RWPE1 (cell line): ENCODE results near the gene ZNF628.

Experiments used
- CTCF ChIA-PET: fragments of 350-600 bp; sonication (Branson Sonifier 250); formaldehyde crosslinking; extraction: SDS; loops from one replicate; lab custom pipeline; 2021; lab: Yijun Ruan, JAX
- POLR2A ChIA-PET: fragments of 400-600 bp; formaldehyde crosslinking; extraction: SDS; loops from one replicate; lab custom pipeline; 2020; ENCODE audit warnings: antibody characterized with exemption; ENCODE audit not compliant: low non-redundant PET; lab: Yijun Ruan, JAX
- DNase-seq: peaks from one replicate; pipeline ENCODE4 v3.0.0; 2012; ENCODE audit warnings: low spot score
- H3K27ac ChIP-seq: fragments of 450-650 bp; 2 replicates; pipeline ENCODE4 v1.5.1; 2017
- TF ChIP-seq, protein P1 (sequence below): fragments of 450-650 bp; conservative IDR thresholded peaks from 2 replicates; pipeline ENCODE4 v1.5.1; 2017; ENCODE audit warnings: low read depth, mild to moderate bottlenecking

Gene ZNF628

DNA sequence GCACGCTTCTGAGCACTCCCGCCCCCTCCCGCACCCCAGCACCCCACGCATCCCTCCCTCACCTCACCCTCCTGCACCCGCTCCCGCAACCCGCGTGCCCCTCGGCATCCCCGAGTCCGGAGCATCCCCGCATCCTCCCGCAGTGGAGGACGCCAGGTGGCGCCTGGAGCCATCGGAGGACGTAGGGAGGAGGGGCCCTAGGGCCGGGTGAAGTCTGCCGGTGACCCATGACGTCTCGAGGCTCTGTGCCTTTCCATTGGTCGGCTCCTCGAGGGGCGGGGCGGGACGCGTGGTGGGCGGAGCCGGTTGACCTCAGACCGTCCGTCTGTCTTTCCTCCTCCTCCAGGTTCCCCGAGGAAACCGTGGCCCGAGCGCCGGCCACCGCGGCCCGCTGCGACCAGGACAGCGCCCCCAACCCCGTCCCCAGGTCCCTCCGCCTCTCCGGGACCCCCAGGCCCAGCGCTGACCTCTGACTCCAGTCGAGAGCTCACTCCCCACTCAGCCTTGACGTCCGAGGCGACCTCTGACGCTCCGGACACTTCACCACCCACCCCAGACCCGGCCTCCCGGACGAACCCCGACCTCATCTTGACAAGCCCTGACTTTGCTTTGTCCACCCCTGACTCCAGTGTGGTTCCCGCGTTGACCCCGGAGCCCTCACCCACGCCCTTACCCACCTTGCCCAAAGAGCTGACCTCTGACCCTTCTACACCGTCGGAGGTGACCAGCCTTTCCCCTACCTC lies 40.6 kb downstream of the ZNF628 start:
- H3K27ac ChIP-seq, result peak overlapping the region; percentile 73
- peak; percentile 100 for DNase-seq
- ChIA-PET POLR2A (interaction anchor here (0.5 kb wide), 1 partner anchor 107 kb away, joined by 4 read pairs; the partner anchor contains the start of gene ZNF784), CTCF (interaction anchor here (0.6 to 1.0 kb wide), 7 partner anchors 15 to 117 kb away, joined by 3 to 6 read pairs (median 3); no protein-coding TSS in a partner anchor)
- TF ChIP-seq, protein P1, sequence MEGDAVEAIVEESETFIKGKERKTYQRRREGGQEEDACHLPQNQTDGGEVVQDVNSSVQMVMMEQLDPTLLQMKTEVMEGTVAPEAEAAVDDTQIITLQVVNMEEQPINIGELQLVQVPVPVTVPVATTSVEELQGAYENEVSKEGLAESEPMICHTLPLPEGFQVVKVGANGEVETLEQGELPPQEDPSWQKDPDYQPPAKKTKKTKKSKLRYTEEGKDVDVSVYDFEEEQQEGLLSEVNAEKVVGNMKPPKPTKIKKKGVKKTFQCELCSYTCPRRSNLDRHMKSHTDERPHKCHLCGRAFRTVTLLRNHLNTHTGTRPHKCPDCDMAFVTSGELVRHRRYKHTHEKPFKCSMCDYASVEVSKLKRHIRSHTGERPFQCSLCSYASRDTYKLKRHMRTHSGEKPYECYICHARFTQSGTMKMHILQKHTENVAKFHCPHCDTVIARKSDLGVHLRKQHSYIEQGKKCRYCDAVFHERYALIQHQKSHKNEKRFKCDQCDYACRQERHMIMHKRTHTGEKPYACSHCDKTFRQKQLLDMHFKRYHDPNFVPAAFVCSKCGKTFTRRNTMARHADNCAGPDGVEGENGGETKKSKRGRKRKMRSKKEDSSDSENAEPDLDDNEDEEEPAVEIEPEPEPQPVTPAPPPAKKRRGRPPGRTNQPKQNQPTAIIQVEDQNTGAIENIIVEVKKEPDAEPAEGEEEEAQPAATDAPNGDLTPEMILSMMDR, result peak; percentile 88

DNA sequence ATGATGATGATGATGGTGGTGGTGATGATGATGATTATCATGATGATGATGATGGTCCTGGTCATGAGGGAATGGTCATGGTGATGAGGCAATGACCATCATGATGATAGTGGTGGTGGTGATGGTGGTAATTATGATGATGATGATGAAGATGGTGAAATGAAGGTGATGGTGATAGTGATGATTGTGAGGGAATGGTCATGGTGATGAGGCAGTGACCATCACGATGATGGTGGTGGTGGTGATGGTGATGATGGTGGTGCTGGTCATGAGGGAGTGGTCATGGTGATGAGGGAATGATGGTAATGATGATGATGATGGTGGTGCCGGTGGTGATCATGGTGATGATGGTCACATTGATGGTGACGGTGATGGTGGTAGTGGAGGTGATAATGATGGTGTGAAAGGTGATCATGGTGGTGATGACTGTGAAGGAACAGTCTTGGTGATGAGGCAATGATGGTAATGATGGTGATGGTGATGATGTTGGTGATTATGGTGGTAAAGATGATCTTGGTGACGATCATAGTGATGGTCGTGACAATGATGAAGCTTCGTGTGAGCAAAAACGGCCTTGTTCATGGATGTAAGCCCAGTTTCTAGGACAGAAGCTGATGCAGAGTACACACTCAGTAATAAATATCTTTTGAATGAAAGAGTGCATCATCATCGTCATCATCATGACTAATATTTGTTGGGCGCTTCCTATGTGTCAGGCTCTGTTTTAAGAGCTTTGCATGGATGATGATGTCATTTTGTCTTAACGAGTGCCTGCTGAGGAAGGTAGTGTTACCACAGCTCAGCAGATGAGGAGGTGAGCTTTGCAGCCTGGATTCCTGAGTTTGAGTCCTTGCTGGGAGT lies 43.3 kb downstream of the ZNF628 start:
- TF ChIP-seq, protein P1, result no peak
- DNase-seq, result peak; percentile 28
- ChIA-PET POLR2A (no interaction called here), CTCF (interaction anchor here (1.1 kb wide), 1 partner anchor 86 kb away, joined by 3 read pairs; the partner anchor contains the start of gene ZNF865)
- no peak overlapping the region for H3K27ac ChIP-seq

DNA sequence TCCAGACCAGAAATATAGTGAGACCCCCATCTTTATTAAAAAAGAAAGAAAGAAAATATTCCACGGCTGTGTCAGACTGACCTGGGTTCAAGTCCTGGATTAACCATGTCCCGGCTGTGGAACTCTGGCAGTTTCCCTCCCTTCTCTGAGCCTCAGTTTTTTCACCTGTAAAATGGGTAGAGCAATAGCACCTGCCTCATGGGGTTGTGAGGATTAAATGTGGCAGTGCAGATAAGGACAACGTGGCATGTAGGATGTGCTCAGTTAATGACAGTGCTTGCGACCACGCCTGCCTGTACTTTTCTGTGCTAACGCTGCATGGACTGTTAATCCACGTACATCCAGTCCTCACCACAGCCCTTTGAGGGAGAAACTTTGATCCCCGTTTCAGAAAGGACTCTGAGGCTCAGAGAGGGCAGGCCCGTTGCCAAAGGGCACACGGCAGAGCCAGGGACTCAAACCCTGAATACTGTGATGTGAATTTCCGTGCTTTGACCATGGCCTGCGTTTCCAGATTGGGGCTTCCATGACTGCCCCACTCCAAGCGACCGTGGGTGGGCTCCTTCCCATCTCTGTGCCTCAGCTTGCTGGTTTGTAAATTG lies 44.4 kb downstream of the ZNF628 start:
- DNase-seq, result no peak
- ChIA-PET POLR2A (no interaction called here), CTCF (interaction anchor here (1.1 kb wide), 1 partner anchor 85 kb away, joined by 3 read pairs; the partner anchor contains the start of gene ZNF865)
- H3K27ac ChIP-seq, result no peak overlapping the region
- TF ChIP-seq, protein P1, result no peak

DNA sequence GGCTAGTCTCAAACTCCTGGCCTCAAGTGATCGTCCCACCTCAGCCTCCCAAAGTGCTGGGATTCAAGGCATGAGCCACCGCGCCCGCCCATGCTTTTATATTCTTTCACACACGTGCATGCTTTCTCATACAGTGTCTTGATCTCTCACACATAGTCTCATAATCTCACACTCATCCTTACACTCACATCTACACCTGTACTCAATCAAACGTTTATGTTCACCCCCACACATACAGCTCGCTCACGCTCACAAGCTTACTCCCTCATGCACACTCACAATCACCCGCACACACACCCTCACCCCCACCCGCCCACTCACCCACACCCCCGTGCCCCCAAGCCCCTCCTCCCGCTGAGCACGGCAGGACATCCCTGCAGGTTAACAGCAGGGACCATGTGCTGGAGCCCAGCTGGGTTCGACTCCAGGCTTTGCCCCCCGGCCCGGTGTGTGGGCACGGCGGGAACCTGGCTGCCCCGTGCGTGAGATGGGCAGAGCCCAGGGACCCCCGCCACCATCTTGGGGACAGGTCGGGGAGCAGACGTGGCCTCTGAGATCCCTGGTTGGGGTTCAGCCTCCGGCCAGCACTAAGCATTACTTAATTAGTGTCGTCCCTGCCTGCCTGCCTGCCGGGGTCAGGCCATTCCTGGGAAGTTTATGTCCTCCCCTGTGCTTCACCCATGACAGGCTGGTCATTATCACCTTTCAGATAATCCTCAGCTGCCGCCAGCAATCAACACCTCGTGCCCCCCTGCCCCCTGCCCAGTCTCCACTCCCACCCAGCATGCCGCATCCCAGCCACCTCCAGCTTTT lies 49.1 kb downstream of the ZNF628 start:
- no peak for DNase-seq
- H3K27ac ChIP-seq, result no peak overlapping the region
- ChIA-PET CTCF (interaction anchor here (0.6 to 1.2 kb wide), 3 partner anchors 22 to 81 kb away, joined by 3 to 6 read pairs (median 6); no protein-coding TSS in a partner anchor), POLR2A (interaction anchor here (0.6 kb wide), 1 partner anchor 45 kb away, joined by 4 read pairs; no protein-coding TSS in a partner anchor)
- TF ChIP-seq, protein P1, result no peak

DNA sequence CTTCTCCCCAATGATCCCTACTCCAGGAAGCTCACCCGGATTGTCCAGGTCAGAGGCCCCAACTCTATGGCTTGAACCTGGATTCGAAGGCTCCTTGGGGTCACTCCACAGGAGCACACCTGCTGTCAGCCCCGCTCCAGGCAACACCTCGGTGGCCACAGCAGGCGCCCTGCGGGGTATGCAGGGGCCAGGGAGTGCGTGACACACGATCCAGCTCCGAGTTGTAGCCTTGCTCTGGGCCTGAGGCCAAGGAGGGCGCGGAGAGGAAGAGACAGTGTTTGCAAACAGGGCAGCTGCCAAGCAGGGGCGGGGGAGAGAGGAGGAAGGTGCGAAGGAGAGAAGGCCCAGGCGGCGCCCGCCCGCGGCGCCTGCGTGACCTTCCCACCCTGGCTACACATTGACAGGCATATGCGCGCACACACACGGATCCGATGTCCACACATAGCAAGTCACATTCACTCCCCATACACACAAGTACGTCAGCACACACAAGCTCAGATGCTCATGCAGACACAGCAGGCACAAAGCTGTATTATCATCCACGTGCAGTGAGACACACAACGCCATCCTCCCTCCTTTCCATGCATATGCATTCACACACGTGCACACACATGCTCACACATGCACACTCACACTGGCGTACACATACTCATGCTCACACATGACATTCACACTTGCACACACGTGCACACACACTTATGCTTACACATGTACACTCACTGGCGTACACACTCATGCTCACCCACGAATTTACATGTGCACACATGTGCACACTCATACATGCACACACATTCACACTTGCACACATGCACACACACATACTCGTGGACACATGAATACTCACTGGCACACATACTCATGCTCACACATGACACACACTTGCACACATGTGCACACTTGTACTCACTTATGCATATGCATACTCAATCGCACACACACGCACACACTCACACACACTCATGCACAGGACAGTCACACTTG lies 50.1 kb downstream of the ZNF628 start:
- POLR2A ChIA-PET, result no interaction called here

More for the DNA sequence above, 50.1 kb downstream of the ZNF628 start:
- TF ChIP-seq, protein P1, result no peak
- H3K27ac ChIP-seq, result peak overlapping the region; percentile 34
- no peak for DNase-seq
- CTCF ChIA-PET, result interaction anchor here (1.2 kb wide), 2 partner anchors 23 to 80 kb away, joined by 3 to 6 read pairs; no protein-coding TSS in a partner anchor
